ENCODE data around the gene NMRK1.

- no peak for TF ChIP-seq ZBTB7A (tag by site-specific recombination; IDR thresholded peaks at IDR 0.05; ENCODE audit: low read depth)
- no peak for TF ChIP-seq SCRT1 (tag by site-specific recombination; IDR thresholded peaks at IDR 0.05; ENCODE audit: borderline replicate concordance)
- TF ChIP-seq ZNF629 (tag by site-specific recombination; IDR thresholded peaks at IDR 0.05): no peak
- TF ChIP-seq HIC1 (tag by site-specific recombination; IDR thresholded peaks at IDR 0.05): no peak
- TF ChIP-seq, protein P1, sequence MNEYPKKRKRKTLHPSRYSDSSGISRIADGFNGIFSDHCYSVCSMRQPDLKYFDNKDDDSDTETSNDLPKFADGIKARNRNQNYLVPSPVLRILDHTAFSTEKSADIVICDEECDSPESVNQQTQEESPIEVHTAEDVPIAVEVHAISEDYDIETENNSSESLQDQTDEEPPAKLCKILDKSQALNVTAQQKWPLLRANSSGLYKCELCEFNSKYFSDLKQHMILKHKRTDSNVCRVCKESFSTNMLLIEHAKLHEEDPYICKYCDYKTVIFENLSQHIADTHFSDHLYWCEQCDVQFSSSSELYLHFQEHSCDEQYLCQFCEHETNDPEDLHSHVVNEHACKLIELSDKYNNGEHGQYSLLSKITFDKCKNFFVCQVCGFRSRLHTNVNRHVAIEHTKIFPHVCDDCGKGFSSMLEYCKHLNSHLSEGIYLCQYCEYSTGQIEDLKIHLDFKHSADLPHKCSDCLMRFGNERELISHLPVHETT (tag by site-specific recombination; IDR thresholded peaks at IDR 0.05): no peak
- no peak for TF ChIP-seq HOXD13 (CRISPR knock-in tag; IDR thresholded peaks at IDR 0.05; ENCODE audit: borderline replicate concordance)
- TF ChIP-seq CTCF (tag by site-specific recombination; IDR thresholded peaks at IDR 0.05): no peak
- no peak for TF ChIP-seq ZNF302 (tag by site-specific recombination; IDR thresholded peaks at IDR 0.05; ENCODE audit: low read depth)
Observed at GRCh38 chr9:75109210-75109839, 21.4 kb upstream of the NMRK1 start.

Measured in HEK293 (cell line).